SK-MEL-5 (cell line): ENCODE measurements around the gene ZC3H10. TPM values are rescaled to one million over a fixed set of nuclear protein-coding genes. Genes with fewer than 3 reads are reported as not detected.

Experiments used
- DNase-seq: peaks from one replicate; pipeline ENCODE4 v3.0.0-alpha.2; 2016; ENCODE audit warnings: low read depth, low spot score
- in situ Hi-C: cut with HindIII; loops from 2 replicates; pipeline ENCODE4 v1.10.0; 2016; ENCODE audit warnings: low sequenced_read_pairs, high pct_unique_total_duplicates, low pct_unique_long_range_greater_than_20kb
- total RNA-seq: library from RNA; depleted of rRNA; stranded (reverse); fragments of >200 nt; shearing (Covaris generic); gene quantifications from 2 replicates; pipeline ENCODE4 v1.2.3, GENCODE V29; 2014; rRNA removed

The ZC3H10 gene
- total RNA-seq, 1 experiment from 2014 or later = 7.3 TPM

GRCh38 chr12:56158926-56159461, 40.9 kb downstream of the ZC3H10 start:
- DNase-seq = peak; percentile 40
- in situ Hi-C loops = no loop called here

- in situ Hi-C loops = no loop called here
- no peak for DNase-seq
These were observed 41.6 kb downstream of the ZC3H10 start for GRCh38 chr12:56159482-56160192.

GRCh38 chr12:56160193-56160763, 42.2 kb downstream of the ZC3H10 start:
- no peak for DNase-seq
- in situ Hi-C loops = no loop called here

GRCh38 chr12:56160894-56161689, 43.0 kb downstream of the ZC3H10 start:
- in situ Hi-C loops = no loop called here
- DNase-seq = no peak

- in situ Hi-C loops = no loop called here
- DNase-seq = no peak
These were observed 43.8 kb downstream of the ZC3H10 start for GRCh38 chr12:56161690-56162351.

- in situ Hi-C loops = no loop called here
- DNase-seq = no peak
These were observed 44.6 kb downstream of the ZC3H10 start for GRCh38 chr12:56162468-56163290.

GRCh38 chr12:56163533-56164344, 45.7 kb downstream of the ZC3H10 start:
- in situ Hi-C loops = no loop called here
- no peak for DNase-seq

- in situ Hi-C loops = no loop called here
- DNase-seq = no peak
These were observed 46.3 kb downstream of the ZC3H10 start for GRCh38 chr12:56164345-56164729.

- DNase-seq = no peak
- in situ Hi-C loops = no loop called here
These were observed 47.3 kb downstream of the ZC3H10 start for GRCh38 chr12:56165369-56165768.

- DNase-seq = no peak
- in situ Hi-C loops = no loop called here
These were observed 51.2 kb downstream of the ZC3H10 start for GRCh38 chr12:56169229-56169759.

GRCh38 chr12:56172839-56173238, 54.8 kb downstream of the ZC3H10 start:
- in situ Hi-C loops = no loop called here
- no peak for DNase-seq

Other genes starting within 250 kb of the ZC3H10 start
- gene PYM1, start 190.4 kb upstream of the ZC3H10 start, total RNA-seq = 21.1 and 29.2 TPM in 2 replicates
- 5.7 and 6.9 TPM in 2 replicates for gene DGKA, start 187.1 kb upstream of the ZC3H10 start, total RNA-seq
- gene PMEL, start 152.2 kb upstream of the ZC3H10 start, total RNA-seq = 10,199 and 10,765 TPM in 2 replicates
- 896 and 917 TPM in 2 replicates for gene CDK2, start 151.4 kb upstream of the ZC3H10 start, total RNA-seq
- 169 and 175 TPM in 2 replicates for gene RAB5B, start 144.2 kb upstream of the ZC3H10 start, total RNA-seq
- gene SUOX, start 121.0 kb upstream of the ZC3H10 start, total RNA-seq = 11.2 and 16.1 TPM in 2 replicates
- gene IKZF4, start 97.2 kb upstream of the ZC3H10 start, total RNA-seq = 0.79 and 1.1 TPM in 2 replicates
- 372 and 394 TPM in 2 replicates for gene RPS26, start 76.3 kb upstream of the ZC3H10 start, total RNA-seq
- gene ERBB3, start 38.1 kb upstream of the ZC3H10 start, total RNA-seq = 114 and 125 TPM in 2 replicates
- gene PA2G4, start 13.7 kb upstream of the ZC3H10 start, total RNA-seq = 473 and 487 TPM in 2 replicates
- gene RPL41, start 1.6 kb upstream of the ZC3H10 start, total RNA-seq = 5,360 and 5,858 TPM in 2 replicates
- 90.9 and 100 TPM in 2 replicates for gene ESYT1, start 10.0 kb downstream of the ZC3H10 start, total RNA-seq
- 63.2 and 66.0 TPM in 2 replicates for gene MYL6B, start 34.3 kb downstream of the ZC3H10 start, total RNA-seq
- gene MYL6, start 40.1 kb downstream of the ZC3H10 start, total RNA-seq = 483 and 574 TPM in 2 replicates
- gene SMARCC2, start 71.2 kb downstream of the ZC3H10 start, total RNA-seq = 20.9 and 39.0 TPM in 2 replicates
- 47.7 and 48.9 TPM in 2 replicates for gene RNF41, start 103.7 kb downstream of the ZC3H10 start, total RNA-seq
- gene NABP2, start 106.1 kb downstream of the ZC3H10 start, total RNA-seq = 37.8 and 47.5 TPM in 2 replicates
- not detected in 2 replicates for gene SLC39A5, start 111.8 kb downstream of the ZC3H10 start, total RNA-seq
- gene ANKRD52, start 140.1 kb downstream of the ZC3H10 start, total RNA-seq = 13.5 and 14.7 TPM in 2 replicates
- 16.4 and 18.4 TPM in 2 replicates for gene COQ10A, start 148.7 kb downstream of the ZC3H10 start, total RNA-seq
- gene CS, start 182.1 kb downstream of the ZC3H10 start, total RNA-seq = 110 and 119 TPM in 2 replicates
- 311 and 316 TPM in 2 replicates for gene CNPY2, start 197.7 kb downstream of the ZC3H10 start, total RNA-seq
- gene PAN2, start 215.7 kb downstream of the ZC3H10 start, total RNA-seq = 32.5 and 50.6 TPM in 2 replicates
- gene IL23A, start 220.6 kb downstream of the ZC3H10 start, total RNA-seq = 0.34 TPM in 1 of 2 replicates, not detected in the other
- gene STAT2, start 241.8 kb downstream of the ZC3H10 start, total RNA-seq = 131 and 139 TPM in 2 replicates
- gene APOF, start 244.6 kb downstream of the ZC3H10 start, total RNA-seq = not detected in 2 replicates